Activated CD4-positive, alpha-beta T cell treated with anti-CD3 and anti-CD28 coated beads, Interleukin-2, amount 10 ng/mL, durations not matched to agents 24 days and 14 days (primary cell): Measurements from ENCODE around the gene GGT5. TPM values are rescaled to one million over a fixed set of nuclear protein-coding genes. Genes with fewer than 3 reads are reported as not detected.

Experiments used
- DNase-seq: peaks from one replicate; pipeline ENCODE4 v3.0.0; 2022
- H3K27ac Mint-ChIP-seq: one replicate; pipeline ENCODE4 v1.8.0; 2022; ENCODE audit warnings: mild to moderate bottlenecking, mixed read lengths
- H3K27me3 Mint-ChIP-seq: one replicate; pipeline ENCODE4 v1.8.0; 2022; ENCODE audit warnings: mixed read lengths
- H3K36me3 Mint-ChIP-seq: one replicate; pipeline ENCODE4 v1.8.0; 2022; ENCODE audit warnings: low read depth, mild to moderate bottlenecking, mixed read lengths
- H3K4me1 Mint-ChIP-seq: one replicate; pipeline ENCODE4 v1.8.0; 2021; ENCODE audit warnings: mixed read lengths
- H3K4me3 Mint-ChIP-seq: one replicate; pipeline ENCODE4 v1.8.0; 2022; ENCODE audit warnings: mild to moderate bottlenecking, moderate library complexity, mixed read lengths
- H3K9me3 Mint-ChIP-seq: one replicate; pipeline ENCODE4 v1.8.0; 2021; ENCODE audit warnings: mixed read lengths
- intact Hi-C: fragments of 100-400 bp; cut with micrococcal nuclease; formaldehyde crosslinking; loops from one replicate; pipeline ENCODE4 v1.15.1; 2023
- total RNA-seq: library from RNA; stranded (reverse); gene quantifications from 2 replicates; pipeline ENCODE4 v1.2.3, GENCODE V29; 2022

The GGT5 gene
- total RNA-seq, 1 donor from 2014 or later: 0.07 TPM

GRCh38 chr22:24191381-24191841, 53.5 kb downstream of the GGT5 start:
- H3K4me1 Mint-ChIP-seq: peaks cover 13% of the 10 kb centered on the region
- intact Hi-C loops: no loop called here
- H3K27ac Mint-ChIP-seq: no peak overlapping the region
- H3K27me3 Mint-ChIP-seq: no peaks in the 10 kb centered on the region
- DNase-seq: peak; percentile 56
- no peaks in the 10 kb centered on the region for H3K9me3 Mint-ChIP-seq
- H3K4me3 Mint-ChIP-seq: no peak overlapping the region
- no peaks in the 10 kb centered on the region for H3K36me3 Mint-ChIP-seq

- no peak for DNase-seq
- Mint-ChIP-seq H3K27ac (no peak overlapping the region), H3K36me3 (no peaks in the 10 kb centered on the region), H3K4me1 (peaks cover 9% of the 10 kb centered on the region), H3K4me3 (no peak overlapping the region), H3K27me3 (no peaks in the 10 kb centered on the region), H3K9me3 (no peaks in the 10 kb centered on the region)
- intact Hi-C loops: no loop called here
These were observed 54.2 kb downstream of the GGT5 start for GRCh38 chr22:24190596-24191208.

DNA sequence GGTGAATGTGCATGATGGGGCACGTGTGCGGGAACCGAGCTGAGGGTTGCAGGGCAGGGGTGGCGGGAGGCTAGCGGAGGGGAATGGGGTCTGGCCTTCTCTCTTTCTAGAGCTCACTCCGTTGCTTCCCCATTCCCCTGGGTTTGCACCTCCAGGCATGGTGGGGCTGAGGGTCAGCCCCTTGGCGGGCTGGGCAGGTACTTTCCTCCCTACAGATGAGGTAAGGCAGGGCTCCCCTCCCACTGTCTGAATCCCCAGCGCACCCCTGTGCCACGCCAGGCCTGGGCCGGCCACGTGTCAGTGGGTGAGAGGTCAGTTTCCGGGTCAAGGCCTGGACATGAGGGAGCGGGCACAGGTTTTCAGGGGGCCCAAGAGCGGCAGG, 54.7 kb downstream of the GGT5 start:
- Mint-ChIP-seq H3K4me1 (peaks cover 7% of the 10 kb centered on the region), H3K27me3 (no peaks in the 10 kb centered on the region), H3K36me3 (no peaks in the 10 kb centered on the region), H3K4me3 (no peak overlapping the region), H3K27ac (peak overlapping the region; percentile 34), H3K9me3 (no peaks in the 10 kb centered on the region)
- intact Hi-C loops: no loop called here
- DNase-seq: no peak

GRCh38 chr22:24189249-24190158, 55.4 kb downstream of the GGT5 start:
- H3K4me1 Mint-ChIP-seq: peaks cover 7% of the 10 kb centered on the region
- H3K36me3 Mint-ChIP-seq: no peaks in the 10 kb centered on the region
- H3K27me3 Mint-ChIP-seq: no peaks in the 10 kb centered on the region
- H3K9me3 Mint-ChIP-seq: no peaks in the 10 kb centered on the region
- H3K4me3 Mint-ChIP-seq: no peak overlapping the region
- H3K27ac Mint-ChIP-seq: peak overlapping the region; percentile 68
- intact Hi-C loops: no loop called here
- peak; percentile 91 for DNase-seq

GRCh38 chr22:24188705-24189248, 56.1 kb downstream of the GGT5 start:
- H3K4me3 Mint-ChIP-seq: no peak overlapping the region
- H3K27ac Mint-ChIP-seq: peak overlapping the region; percentile 51
- no peaks in the 10 kb centered on the region for H3K27me3 Mint-ChIP-seq

DNA sequence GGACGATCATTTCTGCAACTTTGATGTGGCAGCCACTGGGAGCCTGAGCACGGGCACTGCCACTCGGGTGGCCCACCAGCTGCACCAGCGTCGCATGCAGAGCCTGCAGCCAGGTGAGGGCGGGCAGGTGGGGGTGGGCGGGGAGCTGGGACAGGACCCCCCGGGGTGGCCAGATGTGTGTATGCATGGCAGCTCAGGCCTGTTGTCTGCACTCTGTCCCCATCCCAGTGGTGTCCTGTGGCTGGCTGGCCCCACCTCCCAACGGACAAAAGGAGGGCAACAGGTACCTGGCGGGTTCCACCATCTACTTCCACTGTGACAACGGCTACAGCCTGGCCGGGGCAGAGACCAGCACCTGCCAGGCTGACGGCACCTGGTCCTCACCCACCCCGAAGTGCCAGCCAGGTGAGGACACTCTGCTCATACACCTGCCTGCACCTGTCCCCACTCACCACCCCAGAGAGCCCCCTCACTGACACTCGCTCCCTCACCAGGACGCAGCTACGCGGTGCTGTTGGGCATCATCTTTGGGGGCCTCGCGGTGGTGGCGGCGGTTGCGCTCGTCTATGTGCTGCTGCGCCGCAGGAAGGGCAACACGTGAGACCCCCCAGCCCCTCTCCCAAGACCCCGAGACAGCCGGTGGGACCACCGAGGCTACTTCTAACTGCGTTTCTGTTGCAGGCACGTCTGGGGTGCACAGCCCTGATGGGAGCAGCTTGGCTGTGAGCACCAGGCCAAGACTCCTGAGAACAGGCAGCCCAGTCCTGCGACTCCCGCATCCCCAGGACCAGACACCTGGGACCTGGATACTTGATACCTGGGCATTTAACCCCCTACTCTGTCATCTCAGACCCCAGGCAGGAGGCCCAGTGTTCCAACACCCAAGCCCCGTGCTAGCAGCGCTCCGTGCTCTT, 56.9 kb downstream of the GGT5 start:
- no peaks in the 10 kb centered on the region for H3K27me3 Mint-ChIP-seq
- no peaks in the 10 kb centered on the region for H3K9me3 Mint-ChIP-seq
- H3K4me1 Mint-ChIP-seq: peaks cover 7% of the 10 kb centered on the region
- no peak for DNase-seq
- no peak overlapping the region for H3K27ac Mint-ChIP-seq
- no peak overlapping the region for H3K4me3 Mint-ChIP-seq
- intact Hi-C loops: no loop called here
- no peaks in the 10 kb centered on the region for H3K36me3 Mint-ChIP-seq

More at GRCh38 chr22:24188705-24189248, 56.1 kb downstream of the GGT5 start:
- no peak for DNase-seq
- intact Hi-C loops: no loop called here
- no peaks in the 10 kb centered on the region for H3K36me3 Mint-ChIP-seq
- H3K4me1 Mint-ChIP-seq: peaks cover 7% of the 10 kb centered on the region
- no peaks in the 10 kb centered on the region for H3K9me3 Mint-ChIP-seq

GRCh38 chr22:24186892-24187670, 57.8 kb downstream of the GGT5 start:
- H3K36me3 Mint-ChIP-seq: no peaks in the 10 kb centered on the region
- no peak overlapping the region for H3K4me3 Mint-ChIP-seq
- no peak for DNase-seq
- intact Hi-C loops: no loop called here
- no peak overlapping the region for H3K27ac Mint-ChIP-seq
- no peaks in the 10 kb centered on the region for H3K9me3 Mint-ChIP-seq
- peaks cover 7% of the 10 kb centered on the region for H3K4me1 Mint-ChIP-seq
- no peaks in the 10 kb centered on the region for H3K27me3 Mint-ChIP-seq

GRCh38 chr22:24186352-24186740, 58.5 kb downstream of the GGT5 start:
- H3K4me3 Mint-ChIP-seq: no peak overlapping the region
- peaks cover 7% of the 10 kb centered on the region for H3K4me1 Mint-ChIP-seq
- intact Hi-C loops: no loop called here
- no peaks in the 10 kb centered on the region for H3K36me3 Mint-ChIP-seq
- no peak overlapping the region for H3K27ac Mint-ChIP-seq
- DNase-seq: no peak
- no peaks in the 10 kb centered on the region for H3K9me3 Mint-ChIP-seq
- no peaks in the 10 kb centered on the region for H3K27me3 Mint-ChIP-seq

GRCh38 chr22:24185501-24186351, 59.2 kb downstream of the GGT5 start:
- H3K4me3 Mint-ChIP-seq: no peak overlapping the region
- H3K9me3 Mint-ChIP-seq: no peaks in the 10 kb centered on the region
- intact Hi-C loops: no loop called here

DNA sequence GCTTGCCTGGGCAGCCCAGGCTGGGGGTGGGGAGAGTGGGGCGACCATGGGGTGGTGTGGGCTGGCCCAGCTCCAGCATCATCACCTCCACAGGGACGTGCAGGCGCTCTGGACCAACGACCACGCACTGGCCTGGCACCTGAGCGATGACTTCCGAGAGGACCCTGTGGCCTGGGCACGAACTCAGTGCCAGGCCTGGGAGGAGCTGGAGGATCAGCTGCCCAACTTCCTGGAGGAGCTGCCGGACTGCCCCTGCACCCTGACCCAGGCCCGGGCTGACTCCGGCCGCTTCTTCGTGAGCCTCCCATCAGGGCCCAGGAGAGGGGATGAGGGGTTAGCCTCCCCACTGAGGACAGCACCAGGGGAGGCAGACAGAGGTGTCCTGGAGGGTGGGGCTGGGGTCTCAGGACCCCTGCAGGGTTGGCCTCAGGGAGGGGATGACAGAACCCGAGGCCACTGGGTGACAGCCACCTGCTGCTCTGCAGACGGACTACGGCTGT, 59.8 kb downstream of the GGT5 start:
- H3K9me3 Mint-ChIP-seq: no peaks in the 10 kb centered on the region
- no peak overlapping the region for H3K4me3 Mint-ChIP-seq
- no peak for DNase-seq
- no peak overlapping the region for H3K27ac Mint-ChIP-seq
- peaks cover 5% of the 10 kb centered on the region for H3K4me1 Mint-ChIP-seq
- H3K36me3 Mint-ChIP-seq: no peaks in the 10 kb centered on the region
- intact Hi-C loops: no loop called here
- no peaks in the 10 kb centered on the region for H3K27me3 Mint-ChIP-seq

More at GRCh38 chr22:24185501-24186351, 59.2 kb downstream of the GGT5 start:
- peaks cover 5% of the 10 kb centered on the region for H3K4me1 Mint-ChIP-seq
- no peaks in the 10 kb centered on the region for H3K36me3 Mint-ChIP-seq
- no peak overlapping the region for H3K27ac Mint-ChIP-seq
- DNase-seq: no peak
- no peaks in the 10 kb centered on the region for H3K27me3 Mint-ChIP-seq

GRCh38 chr22:24184057-24184798, 60.7 kb downstream of the GGT5 start:
- no peaks in the 10 kb centered on the region for H3K36me3 Mint-ChIP-seq
- intact Hi-C loops: no loop called here
- H3K27me3 Mint-ChIP-seq: no peaks in the 10 kb centered on the region
- no peaks in the 10 kb centered on the region for H3K4me1 Mint-ChIP-seq
- H3K27ac Mint-ChIP-seq: no peak overlapping the region
- H3K9me3 Mint-ChIP-seq: no peaks in the 10 kb centered on the region
- no peak overlapping the region for H3K4me3 Mint-ChIP-seq
- DNase-seq: no peak
